HG03095 (cell line): ENCODE measurements around the gene WT1.

ENCODE experiments used
- ATAC-seq: cut with Tn5 transposase; IDR thresholded peaks from one replicate; pipeline ENCODE4 v1.9.1; 2021; ENCODE audit warnings: moderate library complexity; ENCODE audit not compliant: unreplicated experiment

Gene WT1

GRCh38 chr11:32438866-32439489 lies 3.6 kb upstream of the WT1 start:
- ATAC-seq = no peak

DNA sequence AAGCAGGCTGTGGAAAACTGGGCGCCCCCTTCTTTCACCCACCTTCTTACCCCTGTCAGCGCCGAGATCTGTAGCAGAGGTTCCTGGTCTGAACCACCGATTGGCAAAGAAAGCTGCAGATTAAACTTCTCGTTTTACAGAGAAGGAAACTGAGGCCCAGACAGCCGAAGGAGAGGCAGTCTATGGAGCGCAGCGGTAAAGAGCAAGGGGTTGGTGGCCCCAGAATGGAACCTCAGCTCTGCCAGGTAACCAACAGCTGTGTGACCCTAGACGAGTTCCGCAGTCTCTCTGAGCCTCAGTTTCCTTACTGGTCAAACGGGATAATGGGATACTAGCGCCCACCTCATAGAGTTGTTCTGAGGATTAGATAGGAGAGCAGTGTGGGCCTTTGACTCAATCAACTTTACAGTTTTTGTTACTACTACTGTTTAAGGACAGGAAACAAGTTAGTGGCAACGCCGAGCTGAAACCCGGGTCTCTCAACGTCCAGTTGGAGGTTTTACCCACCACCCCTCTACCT lies 3.1 kb upstream of the WT1 start:
- ATAC-seq = no peak

GRCh38 chr11:32437495-32438345 lies 2.4 kb upstream of the WT1 start:
- ATAC-seq = no peak

DNA sequence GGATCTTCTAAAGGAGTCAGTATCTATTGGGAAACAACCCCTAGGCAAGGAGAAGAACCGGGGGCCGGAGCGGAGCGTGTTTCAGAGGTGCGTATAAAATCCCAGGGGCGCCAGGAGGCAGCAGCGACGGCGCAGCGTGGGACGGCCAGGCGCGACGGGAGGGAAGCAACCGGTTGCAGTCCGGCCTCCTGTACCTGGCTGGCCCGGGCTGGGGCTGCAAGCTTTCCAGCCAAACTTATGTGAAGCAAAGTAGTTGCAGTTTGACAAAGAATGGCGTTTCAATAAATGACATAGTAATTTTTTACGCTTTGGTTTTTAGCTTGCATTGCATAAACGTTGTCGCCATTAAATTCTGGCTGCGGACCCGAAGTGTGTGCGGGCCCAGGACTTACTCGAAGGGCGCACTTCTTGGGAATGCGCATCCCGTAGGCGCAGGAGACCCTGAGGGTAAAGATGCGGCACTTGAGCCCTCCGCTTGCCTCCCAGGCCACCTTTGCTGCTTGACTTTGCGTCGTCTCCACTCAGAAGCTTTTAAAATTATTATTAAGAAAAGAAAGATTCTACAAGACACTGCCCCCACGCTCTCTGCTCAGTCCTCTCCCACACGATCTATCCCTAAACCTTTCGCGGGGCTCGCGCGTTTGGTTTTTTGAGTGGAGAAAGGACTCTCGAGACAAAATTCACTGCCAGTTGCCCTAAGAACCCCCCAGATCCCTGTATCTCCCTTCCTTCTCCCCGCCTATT lies 1.6 kb upstream of the WT1 start:
- ATAC-seq = no peak

GRCh38 chr11:32435942-32436750 lies 807 bp upstream of the WT1 start:
- no peak for ATAC-seq

- no peak for ATAC-seq
Observed at GRCh38 chr11:32435152-32435480, 223 bp downstream of the WT1 start.

DNA sequence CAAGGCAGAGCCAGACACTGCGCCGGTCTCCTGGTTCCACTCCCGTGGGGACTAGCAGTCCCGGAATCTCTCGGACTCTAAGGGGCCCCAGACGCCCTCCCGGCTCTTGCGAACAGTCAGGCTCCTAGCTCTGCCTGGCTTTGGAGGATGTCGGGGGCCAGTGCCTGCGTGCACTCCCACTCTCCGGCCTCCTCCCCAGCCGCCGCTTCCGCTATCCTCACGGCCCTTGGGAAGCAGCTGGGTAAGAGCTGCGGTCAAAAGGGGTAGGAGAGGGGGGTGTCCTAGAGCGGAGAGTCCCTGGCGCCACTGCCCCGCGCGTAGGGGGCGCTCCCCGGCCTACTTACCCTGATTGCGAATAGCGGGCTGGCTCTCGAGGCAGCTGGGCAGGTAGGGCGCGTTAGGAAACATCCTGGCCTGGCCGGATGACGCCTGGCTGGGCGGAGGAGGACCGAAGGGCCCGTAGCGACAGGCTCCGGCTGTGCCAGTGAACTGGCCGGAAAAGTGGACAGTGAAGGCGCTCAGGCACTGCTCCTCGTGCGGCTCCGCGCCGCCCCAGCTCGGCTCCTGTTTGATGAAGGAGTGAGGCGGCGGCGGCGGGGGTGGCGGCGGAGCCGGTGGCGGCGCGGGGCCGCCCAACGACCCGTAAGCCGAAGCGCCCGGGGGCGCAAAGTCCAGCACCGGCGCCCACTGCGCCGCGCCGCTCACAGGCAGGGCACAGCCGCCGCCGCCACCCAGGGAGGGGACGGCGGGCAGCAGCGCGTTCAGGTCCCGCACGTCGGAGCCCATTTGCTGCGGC lies 785 bp downstream of the WT1 start:
- no peak for ATAC-seq

- no peak for ATAC-seq
Observed at GRCh38 chr11:32433914-32434355, 1.4 kb downstream of the WT1 start.

GRCh38 chr11:32433101-32433913 lies 2.0 kb downstream of the WT1 start:
- ATAC-seq = no peak

DNA sequence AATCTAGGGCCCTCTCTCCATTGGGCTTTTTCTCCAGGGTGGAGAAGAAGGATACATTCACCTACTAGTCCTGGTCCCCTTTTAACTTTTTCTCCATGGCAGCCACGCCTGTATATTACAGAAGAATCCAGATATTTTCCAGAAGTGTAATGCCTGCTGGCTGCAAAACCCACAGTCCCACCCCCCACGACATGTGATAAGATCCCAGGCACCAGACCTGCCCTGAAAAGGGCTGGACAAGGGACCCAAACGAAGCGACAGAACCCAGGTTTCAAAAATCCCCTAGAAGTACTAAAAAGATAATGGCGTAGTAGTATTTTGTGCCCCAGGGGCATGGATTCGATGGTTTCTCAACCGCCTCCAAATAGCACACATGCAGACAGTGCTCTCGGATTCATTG lies 2.8 kb downstream of the WT1 start:
- no peak for ATAC-seq

- ATAC-seq = no peak
Observed at GRCh38 chr11:32430568-32431381, 4.6 kb downstream of the WT1 start.

DNA sequence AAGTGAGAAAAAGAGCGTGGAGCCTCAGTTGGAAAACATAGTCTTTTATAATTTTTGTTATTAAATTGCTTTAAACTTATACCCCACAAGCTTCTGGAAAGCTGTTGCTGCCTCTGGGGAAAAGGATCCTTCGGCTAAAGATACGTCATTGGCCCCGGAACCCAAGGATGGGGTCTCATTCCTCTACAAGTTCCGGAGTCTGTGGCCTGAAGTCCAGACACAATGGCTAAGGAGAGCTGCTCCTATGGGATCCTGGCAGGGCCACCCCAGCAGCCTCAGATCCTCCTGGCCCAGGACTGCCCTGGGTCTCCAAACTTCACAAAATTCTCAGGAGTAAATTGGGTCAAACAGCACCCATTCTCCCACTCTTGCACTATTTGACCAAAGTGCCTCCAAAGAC lies 5.9 kb downstream of the WT1 start:
- no peak for ATAC-seq

GRCh38 chr11:32428665-32429303 lies 6.6 kb downstream of the WT1 start:
- no peak for ATAC-seq

GRCh38 chr11:32427935-32428664 lies 7.2 kb downstream of the WT1 start:
- ATAC-seq = no peak

- ATAC-seq = no peak
Observed at GRCh38 chr11:32427616-32427934, 7.8 kb downstream of the WT1 start.

DNA sequence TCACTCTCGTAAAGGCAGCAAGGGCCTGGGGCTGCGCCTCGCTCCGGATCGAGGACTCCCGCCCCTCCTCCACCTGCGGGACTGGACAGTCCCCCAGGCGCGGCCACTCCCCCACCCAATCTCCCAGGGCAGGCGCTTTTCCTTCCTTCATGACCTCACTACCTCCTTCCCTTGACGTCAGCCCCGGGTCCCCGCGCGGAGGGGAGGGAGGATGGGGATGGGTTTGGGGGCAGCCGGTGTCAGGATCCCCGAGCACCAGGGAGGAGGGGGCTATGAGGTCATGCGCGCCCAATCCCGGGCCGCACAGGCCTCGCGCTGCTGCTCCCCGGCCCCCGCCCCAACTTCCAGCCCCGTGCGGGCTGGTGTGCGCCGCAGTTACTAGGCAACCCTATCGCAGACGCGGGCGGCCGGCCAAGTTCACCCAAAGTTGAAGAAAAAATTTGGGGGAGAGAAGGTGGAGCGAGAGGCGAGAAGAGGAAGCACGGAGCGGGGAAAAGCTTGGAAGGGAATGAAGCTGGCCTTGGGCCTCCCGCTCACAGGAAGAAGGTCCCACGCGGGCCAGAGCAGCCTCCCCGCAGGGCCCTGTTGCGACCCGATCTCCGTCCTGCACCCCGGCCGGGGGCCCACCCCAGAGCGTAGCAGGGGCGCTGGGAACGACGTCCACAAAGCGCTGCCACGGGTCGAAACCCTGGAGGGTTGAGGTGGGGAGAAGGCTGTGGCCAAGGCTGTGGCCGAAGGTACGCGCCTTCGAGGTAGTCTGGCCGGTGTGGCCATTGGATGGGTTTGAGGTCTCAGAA lies 8.3 kb downstream of the WT1 start:
- no peak for ATAC-seq

- no peak for ATAC-seq
Observed at GRCh38 chr11:32426192-32426591, 9.1 kb downstream of the WT1 start.
